ENCODE results near the gene EFNB1.

DNA sequence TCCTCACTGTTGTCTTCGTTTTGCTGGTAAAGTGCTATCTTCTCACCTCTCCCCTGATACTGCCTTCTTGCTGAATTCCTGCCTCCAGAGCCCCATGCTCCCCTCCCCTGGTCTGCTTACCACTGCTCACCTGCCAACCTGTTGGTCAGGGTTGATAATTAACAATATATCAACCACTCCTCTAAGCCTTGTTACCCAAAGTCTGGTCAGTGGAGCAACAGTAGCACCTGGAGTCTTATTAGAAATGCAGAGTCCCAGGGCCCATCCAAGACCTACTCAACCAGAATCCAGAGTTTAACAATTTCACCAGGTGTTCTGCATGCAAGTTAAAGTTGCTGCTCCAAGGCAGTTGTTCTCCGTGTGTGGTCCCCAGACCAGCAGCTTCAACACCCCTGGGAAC lies 55.0 kb downstream of the EFNB1 start:
- TF ChIP-seq, protein P1, sequence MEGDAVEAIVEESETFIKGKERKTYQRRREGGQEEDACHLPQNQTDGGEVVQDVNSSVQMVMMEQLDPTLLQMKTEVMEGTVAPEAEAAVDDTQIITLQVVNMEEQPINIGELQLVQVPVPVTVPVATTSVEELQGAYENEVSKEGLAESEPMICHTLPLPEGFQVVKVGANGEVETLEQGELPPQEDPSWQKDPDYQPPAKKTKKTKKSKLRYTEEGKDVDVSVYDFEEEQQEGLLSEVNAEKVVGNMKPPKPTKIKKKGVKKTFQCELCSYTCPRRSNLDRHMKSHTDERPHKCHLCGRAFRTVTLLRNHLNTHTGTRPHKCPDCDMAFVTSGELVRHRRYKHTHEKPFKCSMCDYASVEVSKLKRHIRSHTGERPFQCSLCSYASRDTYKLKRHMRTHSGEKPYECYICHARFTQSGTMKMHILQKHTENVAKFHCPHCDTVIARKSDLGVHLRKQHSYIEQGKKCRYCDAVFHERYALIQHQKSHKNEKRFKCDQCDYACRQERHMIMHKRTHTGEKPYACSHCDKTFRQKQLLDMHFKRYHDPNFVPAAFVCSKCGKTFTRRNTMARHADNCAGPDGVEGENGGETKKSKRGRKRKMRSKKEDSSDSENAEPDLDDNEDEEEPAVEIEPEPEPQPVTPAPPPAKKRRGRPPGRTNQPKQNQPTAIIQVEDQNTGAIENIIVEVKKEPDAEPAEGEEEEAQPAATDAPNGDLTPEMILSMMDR (IDR thresholded peaks at IDR 0.05 in 8 of 11, conservative IDR thresholded peaks at IDR 0.05 in 3 of 11), result no peak
- TF ChIP-seq POLR2A (IDR thresholded peaks at IDR 0.05) (no peak), POLR2AphosphoS5 (IDR thresholded peaks at IDR 0.05) (no peak)

Measured in spleen (tissue), 7 donors.